NCI-H1417 treated with DMSO at 0.1 percent for 48 hours (cell line): ENCODE data around the gene MS4A15.
"Not testable (repeated sequence)": the region's sequence is repeated elsewhere in the genome, so short reads cannot be mapped to it uniquely, and the experiment has no call there.

ENCODE experiments used
- DNase-seq: peaks from one replicate; lab custom pipeline; 2025; lab: John Stamatoyannopoulos, UW

MS4A15 gene, protein sequence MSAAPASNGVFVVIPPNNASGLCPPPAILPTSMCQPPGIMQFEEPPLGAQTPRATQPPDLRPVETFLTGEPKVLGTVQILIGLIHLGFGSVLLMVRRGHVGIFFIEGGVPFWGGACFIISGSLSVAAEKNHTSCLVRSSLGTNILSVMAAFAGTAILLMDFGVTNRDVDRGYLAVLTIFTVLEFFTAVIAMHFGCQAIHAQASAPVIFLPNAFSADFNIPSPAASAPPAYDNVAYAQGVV

DNA sequence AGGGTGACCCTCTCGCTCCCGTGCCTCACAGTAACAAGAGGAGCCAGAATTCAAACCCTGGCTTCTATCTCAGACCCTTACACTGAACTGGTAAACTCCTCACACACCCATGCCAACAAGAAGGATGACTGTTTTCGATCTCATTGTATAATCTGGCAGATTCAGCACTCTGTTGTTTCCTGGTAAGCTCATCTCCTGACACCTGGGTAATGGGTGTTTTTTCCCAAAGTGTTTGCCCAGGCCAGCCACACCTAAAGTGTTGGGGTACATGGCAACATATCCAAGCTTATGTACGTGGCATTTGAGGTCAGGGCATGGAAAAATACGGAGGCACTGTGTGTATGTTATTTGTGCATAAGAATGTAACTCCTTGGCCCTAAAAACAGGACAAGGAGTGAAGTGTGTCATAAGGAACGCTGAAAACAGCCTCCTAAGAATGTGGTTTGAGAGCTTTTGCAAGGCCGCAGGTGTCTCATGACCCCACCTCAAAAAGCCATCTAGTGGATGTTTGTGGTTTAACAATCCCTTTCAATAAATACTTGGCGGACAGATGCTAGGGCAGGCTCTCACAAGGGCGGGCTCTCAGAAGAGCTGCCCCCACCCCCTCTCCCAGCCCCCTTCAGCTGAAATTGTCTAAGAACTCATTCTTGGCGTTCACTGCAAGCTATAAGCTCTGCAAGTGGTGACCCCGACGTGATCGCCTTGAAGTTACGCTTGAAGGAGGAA, at the start of gene MS4A15:
MS4A15 (plus strand) TSS at position 561 of the 726 bp plus-strand sequence. CDS start 6,867 bp downstream, outside the sequence.
- no peak for DNase-seq

DNA sequence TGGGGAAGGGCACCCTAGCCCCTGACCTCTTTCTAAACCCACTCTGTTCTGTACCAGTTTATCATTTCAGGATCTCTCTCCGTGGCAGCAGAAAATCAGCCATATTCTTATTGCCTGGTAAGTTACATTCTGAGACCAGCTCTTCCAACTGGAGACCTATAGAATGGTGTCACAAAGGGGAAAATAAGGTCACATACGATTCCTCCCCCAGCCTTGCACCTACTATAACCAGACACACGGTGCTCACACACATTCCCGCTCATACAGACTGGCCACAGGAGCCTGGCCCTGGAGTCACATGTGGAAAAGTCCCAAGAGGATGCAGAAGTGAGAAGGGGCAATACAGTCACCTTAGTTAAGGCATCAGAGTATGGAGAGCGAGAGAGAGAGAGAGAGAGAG, 49.7 kb upstream of the MS4A15 start:
- DNase-seq, result no peak

DNA sequence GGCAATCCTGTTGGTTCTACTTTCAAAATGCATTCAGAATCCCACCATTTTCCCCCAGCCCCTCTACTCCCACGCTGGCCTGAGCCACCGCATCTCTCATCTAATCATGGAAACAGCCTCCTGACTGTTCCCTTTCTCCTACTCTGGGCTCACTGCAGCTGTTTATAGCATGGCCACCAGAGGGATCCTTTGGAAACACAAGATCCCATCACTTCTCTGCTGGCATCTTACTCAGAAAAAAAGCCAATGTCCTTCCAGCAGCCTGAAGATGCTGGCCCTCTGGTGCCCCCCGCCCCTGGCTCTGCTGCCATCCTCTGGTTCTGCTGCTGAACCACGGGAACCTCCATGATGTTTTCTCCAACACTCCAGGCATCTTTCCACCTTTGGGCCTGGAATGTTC, 46.2 kb upstream of the MS4A15 start:
- DNase-seq, result no peak

DNA sequence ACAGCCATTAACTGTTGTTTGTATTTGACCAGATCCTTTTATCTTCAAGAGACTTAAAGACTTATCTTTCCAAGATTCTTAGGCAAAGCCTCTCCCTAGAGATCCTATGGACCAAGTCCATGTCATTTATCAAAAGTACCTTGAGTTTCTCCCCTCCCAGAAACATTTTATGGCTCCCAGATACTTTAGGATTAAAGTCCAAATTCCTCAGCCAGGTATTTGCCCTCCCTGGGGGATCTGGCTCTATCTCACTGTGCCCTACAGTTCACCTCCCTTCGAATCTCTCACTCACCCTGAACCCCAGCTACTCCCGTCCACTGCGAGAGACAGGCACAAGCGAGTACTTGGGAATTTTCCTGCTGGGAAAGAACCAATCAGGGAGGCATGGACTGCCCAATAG, 45.4 kb upstream of the MS4A15 start:
- no peak for DNase-seq

DNA sequence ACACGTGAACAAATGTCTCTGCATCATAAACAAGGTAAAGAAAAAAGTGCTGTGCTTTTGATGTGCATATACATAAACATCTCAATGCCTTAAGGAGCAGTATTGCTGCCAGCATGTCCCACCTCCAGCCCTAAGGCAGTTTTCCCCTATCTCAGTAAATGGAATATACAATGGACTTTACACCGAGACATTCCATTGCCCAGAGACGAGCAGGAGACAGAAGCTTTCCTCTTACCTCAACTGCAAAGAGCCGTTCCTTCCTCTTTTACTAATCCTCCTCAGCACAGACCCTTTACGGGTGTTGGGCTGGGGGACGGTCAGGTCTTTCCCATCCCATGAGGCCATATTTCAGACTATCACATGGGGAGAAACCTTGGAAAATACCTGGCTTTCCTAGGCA, 43.2 kb upstream of the MS4A15 start:
- not testable (repeated sequence) for DNase-seq

DNA sequence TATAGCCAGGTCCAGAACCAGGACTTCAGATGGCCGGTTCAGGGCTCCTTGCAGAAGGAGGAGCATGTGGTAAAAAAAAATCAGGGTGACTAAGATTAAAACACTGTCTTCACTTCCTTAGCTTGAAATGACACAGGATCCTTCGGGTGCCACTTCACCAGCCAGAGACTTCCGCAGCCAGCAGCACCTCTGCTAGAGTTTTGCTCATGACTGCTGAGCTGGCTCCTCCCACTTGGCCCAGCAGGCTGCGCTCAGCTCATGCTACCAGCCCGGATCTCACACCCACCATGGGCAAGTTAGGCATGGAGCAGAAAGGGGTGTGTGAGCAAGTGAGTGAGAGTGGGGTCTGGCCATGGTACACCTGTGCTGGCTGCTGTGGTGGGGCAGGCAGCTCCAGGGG, 38.7 kb upstream of the MS4A15 start:
- DNase-seq, result no peak

DNA sequence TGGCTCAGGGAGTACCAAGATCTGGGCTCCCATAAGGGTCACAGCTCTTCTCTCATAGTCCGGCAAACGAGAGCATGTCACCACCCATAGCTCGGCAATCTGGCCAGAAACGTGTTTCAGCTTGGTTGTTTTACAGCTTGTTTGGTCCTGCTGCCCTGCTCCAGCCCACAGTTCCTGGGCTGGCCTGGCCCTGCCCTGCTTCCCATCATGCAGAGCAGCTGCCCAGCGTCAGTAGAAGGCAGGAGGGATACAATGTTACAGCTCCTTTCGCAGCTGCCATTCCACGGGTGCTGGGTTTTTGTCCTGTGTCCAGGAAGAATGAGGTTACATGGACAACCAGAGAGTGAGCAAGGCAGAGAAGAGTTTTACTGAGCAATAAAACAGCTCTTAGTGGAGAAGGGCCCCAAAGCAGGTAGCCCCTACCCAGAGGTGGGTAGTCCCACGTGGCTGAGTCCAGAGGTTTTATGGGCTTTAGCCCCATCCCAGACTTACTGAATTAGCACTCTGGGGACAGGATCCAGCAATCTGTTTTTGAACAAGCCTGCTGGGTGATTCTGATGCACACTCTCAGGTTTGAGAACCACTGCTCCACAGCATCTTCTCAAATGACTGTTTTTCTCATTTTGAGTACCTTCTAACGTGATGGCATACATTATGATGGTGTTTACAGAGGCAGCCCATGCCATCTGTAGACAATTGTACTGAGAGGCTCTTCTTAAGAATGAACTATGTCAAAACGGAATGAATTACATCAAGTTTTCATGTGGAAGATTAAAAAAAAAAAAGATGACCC, 37.9 kb upstream of the MS4A15 start:
- DNase-seq, result no peak

DNA sequence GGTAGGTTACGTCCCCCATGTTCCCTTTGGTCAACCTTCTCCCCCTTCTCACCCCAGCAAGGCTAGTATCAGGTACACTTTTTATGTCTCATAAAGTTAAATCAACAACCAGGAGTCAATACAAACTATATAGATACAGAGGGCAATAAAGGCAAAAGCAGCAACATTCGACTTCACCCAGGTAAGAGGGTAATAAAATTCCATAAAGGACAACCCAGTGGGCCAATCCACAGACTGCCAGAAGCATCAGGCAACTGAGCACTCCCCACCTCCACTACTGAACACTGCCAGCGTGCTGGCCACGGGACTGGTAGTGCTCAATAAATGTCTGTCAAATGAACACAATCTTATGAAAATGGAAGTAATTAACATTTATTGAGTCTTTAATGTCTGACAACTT, 37.3 kb upstream of the MS4A15 start:
- DNase-seq, result no peak

DNA sequence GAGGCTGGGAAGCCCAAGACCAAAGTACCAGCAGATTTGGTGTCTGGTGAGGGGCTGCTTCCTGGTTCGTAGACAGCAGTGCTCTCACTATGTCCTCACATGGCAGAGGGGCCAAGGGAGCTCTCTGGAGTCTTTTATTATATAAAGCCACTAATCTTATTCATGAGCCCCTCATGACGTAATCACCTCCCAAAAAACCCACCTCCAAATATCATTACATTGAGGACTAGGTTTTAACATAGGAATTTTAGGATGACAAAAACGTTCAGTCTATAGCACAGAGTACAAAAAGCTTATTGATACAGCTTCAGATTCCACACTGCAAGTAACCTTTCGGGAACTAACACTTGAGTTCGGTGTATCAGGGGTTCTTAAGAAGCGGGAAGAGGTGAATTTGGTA, 36.2 kb upstream of the MS4A15 start:
- no peak for DNase-seq

DNA sequence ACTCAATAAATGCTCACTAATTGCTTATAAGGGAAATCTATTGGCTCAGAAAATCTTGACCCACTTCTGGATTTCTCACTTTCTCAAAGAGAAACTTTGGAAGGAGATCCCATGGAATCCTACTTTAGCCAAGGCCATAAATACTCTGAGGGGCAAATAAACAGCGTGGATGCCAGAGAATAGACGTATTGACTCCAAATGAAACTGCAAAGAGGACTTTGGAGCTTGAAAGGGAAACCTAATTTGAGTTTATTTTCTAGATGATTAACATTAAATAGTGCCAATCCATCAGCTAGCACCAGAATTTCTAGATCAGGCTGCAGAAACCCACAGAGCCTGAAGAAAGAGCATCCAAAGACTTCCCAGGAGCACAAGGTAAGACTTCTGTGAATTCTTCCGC, 32.2 kb upstream of the MS4A15 start, which contains the start of gene MS4A18:
MS4A18 (plus strand) TSS at position 301 of the 400 bp plus-strand sequence.
- DNase-seq, result no peak

DNA sequence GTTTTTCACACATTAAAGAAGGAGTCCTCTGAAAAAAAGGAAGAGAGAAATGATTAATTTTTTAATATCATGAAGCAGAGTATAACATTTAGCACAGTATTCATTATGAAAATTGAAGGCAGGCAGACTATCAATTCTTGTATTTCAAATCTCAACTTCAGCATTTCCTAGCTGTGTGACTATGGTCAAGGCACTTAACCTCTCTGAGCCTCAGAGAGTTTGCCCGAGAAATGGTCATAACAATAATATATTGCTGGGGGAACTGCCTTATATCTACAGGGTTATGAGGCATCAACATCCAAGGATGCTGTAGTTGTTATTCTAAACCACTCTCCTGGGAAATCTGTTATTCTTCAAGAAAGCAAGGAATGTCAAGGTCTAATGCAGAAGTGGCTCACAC, 31.1 kb upstream of the MS4A15 start:
- no peak for DNase-seq

DNA sequence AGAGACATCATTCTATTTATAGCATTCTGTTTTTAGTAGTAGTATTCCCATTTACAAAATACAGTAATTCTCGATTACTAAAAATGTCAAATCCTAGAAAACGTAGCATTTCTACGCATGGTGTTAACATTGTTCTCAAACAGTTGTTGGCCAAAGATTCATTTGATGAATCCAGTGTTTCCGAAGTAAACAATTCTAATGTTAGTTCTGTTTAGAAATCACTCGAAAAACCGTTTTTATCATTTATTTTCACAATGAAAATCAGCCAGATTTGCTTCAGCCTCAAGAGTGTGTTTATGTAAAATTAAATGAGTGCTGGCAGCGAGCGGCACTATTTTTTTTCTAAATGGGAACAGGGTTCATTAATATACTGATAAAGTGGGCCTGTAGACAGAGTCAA, 25.1 kb upstream of the MS4A15 start:
- no peak for DNase-seq

DNA sequence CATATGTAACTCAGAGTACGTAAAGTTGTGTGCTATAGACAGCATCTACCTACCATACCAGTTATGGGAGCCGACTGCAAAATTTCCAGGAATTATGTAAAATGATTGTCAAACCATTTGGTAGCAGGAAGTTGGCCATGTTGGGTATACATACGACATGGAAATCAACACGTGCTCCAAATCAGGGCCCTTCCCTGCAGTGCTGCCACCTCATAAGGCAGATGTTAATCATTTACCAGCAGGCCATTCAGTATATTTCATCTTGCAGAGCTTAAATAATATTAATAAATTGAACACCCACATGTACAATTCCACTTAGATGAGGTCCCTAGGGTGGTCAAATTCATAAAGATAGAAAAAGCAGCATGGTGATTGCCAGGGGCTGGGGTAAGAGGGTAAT, 22.4 kb upstream of the MS4A15 start:
- no peak for DNase-seq

DNA sequence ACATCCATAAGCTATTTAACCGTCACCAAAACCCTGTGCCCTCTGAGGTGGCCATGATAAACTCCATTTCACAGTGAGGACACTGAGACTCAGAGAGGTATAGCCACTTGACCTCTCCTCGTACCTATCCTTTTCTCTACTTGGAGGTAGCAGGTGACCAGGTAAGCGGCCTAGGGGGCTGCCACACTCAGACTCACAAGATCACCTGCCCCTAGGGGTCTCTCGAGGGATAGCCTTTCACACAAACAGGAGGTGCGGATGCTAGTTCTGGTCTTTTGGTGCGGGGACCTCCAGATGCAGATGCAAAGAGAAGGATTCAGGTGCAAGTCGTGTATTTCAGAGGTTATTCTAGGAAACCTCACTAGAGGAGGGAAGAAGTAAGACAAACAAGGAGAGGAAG, 17.6 kb upstream of the MS4A15 start:
- DNase-seq, result no peak

DNA sequence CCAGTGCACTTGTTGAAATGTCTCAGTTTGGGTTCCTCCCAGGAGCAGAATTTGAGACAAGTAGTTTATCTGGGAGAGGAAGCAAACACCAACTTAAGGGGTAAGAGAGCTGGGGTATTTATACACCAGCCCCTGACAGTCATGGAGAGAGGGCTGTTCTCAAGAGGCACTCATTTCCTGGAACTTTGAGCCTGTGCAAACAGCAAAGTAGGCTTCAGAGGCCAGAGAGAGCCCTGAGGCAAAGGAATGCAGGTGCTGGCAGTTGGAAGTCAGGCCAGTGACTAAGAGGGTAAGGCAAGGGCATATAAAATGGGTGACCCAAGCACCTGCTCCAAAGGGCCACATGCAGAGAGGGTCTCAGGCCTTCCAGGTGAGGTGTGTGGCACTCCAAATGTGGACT, 16.1 kb upstream of the MS4A15 start:
- no peak for DNase-seq

DNA sequence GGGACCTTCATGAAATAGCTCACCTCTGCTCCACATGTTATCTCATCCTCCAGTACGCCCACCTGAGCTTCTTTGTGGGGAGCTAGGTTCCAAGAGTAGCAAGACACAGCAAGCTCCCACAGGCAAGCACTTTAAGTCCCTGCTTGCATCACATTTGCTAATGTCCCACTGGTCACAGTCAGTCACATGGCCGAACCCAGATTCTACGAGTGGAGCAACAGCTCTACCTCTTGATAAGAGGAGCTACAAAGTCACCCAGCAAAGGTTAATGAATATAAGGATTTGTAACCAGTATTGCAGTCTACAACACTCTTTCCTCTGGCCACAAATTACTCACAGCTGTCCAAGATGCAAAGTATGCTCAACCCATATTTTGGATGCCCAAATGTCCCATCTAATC, 15.2 kb upstream of the MS4A15 start:
- no peak for DNase-seq

DNA sequence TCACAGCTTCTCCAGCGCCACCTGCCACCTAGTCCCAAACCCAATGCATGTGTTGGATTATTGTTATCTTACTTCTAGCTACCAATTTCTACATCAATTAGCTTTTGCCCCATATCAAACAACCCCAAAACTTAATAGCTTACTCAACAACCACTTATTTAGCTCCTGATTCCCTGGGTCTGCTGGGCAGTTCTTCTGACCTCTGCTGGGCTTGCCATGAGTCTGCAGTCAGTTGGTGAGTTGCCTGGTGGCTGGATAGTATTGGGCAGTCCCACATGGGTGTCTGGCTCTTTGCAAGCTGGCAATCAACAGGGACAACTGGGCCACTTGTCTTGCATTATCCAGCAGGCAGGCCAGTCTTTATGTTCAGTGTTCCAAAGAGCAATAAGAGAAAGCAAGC, 13.6 kb upstream of the MS4A15 start:
- DNase-seq, result no peak

DNA sequence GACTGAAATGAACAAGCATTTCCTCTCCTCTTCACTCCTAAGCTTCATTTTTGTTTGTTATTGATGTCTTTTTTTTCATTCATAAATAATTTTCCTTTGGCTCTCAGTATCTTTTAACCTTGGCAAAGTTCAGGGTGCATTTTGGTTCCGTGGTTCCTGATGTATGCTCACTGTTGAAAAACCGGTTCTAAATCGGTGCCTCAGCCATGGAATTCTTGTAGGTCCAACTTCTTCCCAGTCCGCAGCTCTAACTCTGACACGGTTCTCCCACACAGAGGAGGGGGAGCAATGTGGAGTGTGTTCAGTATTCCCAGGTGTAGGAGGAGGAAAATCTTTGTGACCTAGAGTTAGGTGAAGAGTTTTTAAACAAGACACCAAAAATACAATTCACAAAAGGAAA, 12.6 kb upstream of the MS4A15 start:
- no peak for DNase-seq

DNA sequence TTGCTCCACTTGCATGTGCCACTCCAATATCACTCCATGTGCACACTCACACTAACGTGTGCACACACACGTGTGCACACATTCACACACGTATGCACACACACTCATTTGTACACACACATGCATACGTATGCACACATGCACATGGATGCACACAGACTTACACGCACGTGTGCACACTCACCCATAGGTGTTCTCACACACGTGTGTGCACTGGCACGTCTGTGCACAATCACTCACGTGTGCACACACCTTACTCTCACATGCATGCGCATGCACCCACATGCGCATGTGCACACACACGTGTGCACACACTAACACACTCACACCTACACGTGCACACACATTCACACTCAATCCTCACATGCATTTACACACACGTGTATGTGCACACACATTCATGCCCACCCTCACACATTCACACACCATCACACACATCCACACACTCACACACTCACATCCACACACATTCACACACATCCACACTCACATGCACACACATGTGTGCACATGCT, 9.3 kb upstream of the MS4A15 start:
- no peak for DNase-seq

DNA sequence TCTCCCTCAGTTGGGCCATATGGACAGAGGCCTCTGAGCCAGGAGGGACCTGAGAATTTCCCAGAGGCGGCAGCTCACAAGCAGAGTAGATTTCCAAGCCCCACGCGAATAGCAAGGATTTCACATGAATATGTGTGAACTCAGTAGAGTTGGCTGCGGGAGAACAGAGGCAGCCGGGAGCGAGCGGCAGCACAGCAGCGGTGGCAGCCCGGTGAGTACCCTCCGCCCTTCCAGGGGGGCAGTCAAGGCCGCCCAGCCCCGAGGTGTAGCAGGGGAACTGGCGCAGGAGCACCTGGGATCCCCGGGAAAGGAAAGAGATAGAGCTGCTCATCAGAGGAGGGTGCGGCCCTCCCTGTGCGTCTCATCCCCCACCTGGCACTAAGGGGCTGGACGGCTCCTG, 8.4 kb upstream of the MS4A15 start:
- DNase-seq, result no peak

DNA sequence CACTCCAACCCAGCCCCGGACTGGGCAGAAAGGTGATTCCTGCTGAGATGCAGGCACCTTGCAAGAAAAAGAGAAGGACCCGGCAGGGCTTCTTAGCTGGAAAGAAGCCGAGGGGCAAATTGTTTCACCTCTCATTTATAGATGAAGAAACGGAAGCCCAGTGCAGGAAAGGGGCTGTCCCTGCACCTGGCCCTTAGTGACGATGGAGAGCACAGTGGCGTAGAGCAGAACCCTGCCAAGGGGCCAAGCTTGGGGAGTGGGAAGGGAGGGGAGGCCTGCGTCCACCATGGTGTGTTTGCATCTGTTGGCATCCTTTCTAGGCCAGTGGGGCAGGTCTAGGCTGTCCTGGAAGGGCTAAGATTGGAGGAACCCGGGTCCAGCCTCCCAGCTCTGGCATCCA, 7.8 kb upstream of the MS4A15 start:
- no peak for DNase-seq

DNA sequence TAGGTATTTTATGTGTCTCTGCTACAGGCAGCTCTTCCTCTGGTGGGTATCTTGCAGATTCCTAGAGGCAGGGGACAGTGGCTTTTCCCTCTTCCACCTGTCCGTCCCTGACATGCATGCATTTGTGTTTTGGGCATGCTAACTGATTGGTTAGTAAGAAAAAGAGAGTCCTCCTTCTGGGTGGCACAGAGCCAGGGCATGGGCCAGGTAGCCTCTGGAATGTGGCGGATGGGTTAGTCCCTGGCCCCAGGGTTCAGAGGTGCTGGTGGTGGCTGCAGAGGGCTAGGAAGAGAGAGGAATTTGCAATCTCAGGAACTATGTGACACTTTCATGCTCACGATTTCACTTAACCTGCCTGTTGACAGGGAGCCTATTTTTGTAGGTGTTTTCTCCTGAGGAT, 5.8 kb upstream of the MS4A15 start:
- no peak for DNase-seq

DNA sequence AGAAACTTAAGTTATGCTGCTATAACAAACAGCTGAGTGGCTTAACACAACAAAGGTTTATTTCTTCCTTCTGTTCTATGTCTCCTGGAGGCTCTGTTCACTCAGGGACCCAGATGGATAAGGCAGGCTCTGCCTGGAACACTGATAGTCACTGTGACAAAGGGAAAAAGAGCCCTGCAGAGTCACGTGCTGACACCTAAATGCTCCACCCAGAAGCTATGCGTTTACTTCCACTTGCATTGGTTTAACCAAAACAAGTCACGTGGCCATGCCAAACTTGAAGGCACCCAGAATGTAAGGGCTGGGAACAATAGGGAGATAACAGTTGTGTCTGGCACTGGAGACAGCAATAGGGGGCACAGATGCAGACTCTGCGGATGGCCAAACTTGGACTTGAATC, 3.4 kb upstream of the MS4A15 start:
- DNase-seq, result no peak
